HUDEP-2 (cell line): ENCODE measurements around the gene SBNO2.

Experiments used
- DNase-seq, 76 experiments: peaks; one replicate each; lab custom pipeline; 2025; ENCODE audit not compliant: unreplicated experiment in 76 of 76; lab: John Stamatoyannopoulos, UW

Gene SBNO2

DNA sequence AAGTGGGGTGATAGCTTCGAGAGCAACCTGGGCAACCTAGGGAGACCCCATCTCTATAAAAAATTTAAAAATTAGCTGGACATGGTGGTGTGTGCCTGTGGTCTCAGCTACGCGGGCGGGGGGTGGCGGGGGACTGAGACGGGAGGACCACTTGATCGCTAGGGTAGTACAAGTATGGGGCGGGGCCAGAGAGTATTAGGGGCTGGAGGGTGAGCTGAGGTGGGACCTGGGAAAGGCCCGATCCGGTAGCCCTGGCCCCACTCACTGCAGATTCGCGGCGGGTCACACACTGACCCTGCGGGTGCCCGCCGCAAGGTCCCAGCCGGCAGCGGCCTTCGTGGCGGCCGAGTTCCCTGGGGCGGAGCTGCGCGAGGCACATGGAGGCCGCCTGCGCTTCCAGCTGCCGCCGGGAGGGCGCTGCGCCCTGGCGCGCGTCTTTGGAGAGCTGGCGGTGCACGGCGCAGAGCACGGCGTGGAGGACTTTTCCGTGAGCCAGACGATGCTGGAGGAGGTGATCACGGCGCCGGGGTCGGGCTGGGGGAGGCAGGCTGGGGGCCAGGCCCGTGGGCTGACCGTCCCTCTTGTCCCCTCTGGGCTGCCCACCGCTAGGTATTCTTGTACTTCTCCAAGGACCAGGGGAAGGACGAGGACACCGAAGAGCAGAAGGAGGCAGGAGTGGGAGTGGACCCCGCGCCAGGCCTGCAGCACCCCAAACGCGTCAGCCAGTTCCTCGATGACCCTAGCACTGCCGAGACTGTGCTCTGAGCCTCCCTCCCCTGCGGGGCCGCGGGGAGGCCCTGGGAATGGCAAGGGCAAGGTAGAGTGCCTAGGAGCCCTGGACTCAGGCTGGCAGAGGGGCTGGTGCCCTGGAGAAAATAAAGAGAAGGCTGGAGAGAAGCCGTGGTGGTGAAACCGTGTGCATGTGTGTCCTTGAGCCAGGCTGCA, 109.1 kb downstream of the SBNO2 start:
- DNase-seq = peak in 58 of 76 experiments; percentile 26 to 83 (median 65)

DNA sequence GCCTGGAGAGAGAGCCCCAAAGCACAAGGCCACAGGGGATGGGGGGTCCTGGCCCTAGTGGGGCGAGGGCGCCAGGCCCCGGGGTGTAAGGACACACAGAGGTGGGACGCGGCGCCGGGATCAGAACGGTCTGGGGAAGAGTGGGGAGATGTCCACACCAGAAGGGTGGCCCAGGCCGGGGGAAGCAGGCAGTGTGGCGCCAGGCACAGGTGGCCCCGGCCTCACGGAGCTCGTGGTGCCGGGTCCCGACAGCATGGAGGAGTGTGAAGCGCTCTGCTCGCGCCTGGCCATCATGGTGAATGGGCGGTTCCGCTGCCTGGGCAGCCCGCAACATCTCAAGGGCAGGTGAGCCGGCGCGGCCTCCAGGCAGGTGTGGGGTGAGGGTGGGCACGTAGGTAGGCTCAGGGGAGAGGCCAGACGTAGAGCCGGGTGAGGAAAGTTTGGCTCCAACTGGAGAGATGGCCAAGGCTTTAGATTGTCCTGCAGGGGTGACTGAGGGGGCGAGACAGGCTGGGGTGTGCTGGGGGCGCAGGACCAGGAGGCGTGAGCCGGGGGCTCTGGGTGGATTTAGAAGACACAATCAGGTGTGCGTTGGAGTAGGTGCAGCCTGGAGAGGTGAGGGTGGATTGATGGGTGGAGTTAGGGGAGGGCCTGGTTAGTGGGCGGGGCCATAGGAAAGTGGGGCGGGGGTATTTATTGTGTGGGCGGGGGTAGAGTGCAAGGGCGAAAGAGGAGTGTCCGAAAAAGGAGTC, 110.0 kb downstream of the SBNO2 start:
- peak in 1 of 76 experiments; percentile 42 for DNase-seq

DNA sequence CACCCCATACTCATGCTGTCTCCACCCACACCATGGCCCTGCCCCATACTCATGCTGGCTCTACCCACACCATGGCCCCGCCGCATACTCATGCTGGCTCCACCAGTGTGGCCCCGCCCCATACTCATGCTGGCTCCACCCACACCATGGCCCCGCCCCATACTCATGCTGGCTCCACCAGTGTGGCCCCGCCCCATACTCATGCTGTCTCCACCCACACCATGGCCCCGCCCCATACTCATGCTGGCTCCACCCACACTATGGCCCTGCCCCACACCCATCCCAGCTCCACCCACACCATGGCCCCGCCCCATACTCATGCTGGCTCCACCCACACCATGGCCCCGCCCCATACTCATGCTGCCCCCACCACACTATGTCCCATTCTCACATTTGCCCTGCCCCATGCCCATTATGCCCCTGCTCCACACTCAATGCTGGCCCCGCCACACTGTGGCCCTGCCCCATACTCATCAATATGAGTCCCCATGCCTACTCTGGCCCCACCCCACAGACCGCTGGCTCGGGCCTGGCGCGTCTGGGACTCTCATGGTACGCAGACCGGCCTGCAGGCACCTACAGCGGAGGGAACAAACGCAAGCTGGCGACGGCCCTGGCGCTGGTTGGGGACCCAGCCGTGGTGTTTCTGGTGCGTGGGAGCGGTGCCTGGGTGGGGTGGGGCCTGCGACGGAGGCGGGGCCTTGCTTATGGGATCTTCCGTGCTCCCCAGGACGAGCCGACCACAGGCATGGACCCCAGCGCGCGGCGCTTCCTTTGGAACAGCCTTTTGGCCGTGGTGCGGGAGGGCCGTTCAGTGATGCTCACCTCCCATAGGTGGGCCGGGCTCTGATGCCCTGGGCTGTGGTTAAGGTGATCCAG, 110.8 kb downstream of the SBNO2 start:
- peak in 59 of 76 experiments; percentile 21 to 90 (median 73) for DNase-seq

DNA sequence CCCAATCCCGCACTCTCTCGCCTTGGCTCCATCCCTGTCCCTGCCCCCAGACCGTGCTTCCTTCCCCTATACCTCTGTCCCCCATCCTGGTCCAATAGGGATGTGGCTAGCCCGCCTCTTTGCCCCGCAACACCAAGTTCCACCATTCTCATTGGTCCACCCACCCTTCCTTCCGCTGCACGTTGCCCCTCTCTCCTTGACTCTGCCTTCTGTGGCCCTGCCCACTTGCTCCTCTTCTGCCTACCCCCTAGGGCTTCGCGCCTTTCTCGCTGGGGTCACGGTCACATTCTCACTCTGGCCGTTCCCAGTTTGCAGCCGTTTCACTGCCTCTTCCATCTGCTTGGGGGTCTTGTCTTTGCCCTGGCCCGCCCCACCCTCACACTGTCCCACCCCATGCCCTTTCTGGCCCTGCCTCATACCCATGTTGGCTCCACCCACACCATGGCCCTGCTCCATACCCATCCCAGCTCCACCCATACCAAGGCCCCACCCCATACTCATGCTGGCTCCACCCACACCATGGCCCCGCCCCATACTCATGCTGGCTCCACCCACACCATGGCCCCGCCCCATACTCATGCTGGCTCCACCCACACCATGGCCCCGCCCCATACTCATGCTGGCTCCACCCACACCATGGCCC, 111.6 kb downstream of the SBNO2 start:
- peak in 23 of 76 experiments; percentile 44 to 85 (median 71) for DNase-seq

DNA sequence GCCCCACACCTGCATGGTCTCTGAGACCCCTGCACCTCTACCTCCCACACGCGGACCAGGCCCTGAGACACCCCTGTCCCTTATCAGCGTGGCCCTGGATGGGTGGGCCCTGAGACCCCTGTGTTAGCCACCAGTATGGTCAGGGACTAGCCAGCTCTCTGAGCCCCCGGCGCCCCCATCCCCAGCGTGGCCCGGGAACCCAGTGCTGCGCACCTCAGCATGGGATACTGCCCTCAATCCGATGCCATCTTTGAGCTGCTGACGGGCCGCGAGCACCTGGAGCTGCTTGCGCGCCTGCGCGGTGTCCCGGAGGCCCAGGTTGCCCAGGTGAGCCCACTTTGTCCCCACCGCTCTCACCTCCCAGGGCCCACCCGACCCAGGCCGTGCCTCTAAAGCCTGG, 112.1 kb downstream of the SBNO2 start:
- no peak for DNase-seq

DNA sequence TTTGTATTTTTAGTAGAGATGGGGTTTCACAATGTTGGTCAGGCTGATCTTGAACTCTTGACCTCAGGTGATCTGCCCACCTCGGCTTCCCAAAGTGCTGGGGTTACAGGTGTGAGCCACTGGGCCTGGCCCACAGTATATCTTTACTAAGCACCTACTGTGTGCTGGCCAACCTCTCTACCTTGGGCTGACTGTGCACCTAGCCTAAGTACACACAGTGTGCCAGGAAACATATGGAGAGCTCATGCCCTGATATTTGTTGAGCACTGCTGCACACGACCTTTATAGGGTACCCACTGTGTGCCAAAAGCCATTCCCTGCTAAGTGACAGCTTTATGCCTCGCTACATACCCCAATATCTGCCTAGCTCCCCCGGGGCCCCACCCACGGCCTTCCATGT, 113.4 kb downstream of the SBNO2 start:
- DNase-seq = no peak

DNA sequence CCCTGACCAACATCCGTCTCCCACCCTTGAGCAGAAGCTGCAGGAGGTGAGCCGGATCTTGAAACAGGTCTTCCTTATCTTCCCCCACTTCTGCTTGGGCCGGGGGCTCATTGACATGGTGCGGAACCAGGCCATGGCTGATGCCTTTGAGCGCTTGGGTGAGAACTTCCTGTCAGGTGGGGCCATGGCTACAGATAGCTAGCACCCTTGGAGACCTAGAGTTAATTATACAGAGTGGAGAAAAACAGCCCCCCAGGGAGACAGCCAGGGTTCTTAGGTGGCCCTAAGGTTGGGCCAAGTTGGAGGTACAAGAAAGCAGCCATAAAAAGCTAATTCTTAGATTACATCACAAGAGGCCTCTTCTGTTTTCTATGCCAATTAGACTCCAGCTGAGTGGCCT, 116.0 kb downstream of the SBNO2 start:
- DNase-seq = no peak
